ENCODE results near the gene P3H3. TPM values are rescaled to one million over a fixed set of nuclear protein-coding genes. Genes with fewer than 3 reads are reported as not detected.

Gene P3H3
- total and polyA plus RNA-seq, 9 of the 15 experiments (the other 6 are each of a cell fraction or from before 2014, with no cell fraction given), result 0.03 to 15.0 (median 4.8) TPM

DNA sequence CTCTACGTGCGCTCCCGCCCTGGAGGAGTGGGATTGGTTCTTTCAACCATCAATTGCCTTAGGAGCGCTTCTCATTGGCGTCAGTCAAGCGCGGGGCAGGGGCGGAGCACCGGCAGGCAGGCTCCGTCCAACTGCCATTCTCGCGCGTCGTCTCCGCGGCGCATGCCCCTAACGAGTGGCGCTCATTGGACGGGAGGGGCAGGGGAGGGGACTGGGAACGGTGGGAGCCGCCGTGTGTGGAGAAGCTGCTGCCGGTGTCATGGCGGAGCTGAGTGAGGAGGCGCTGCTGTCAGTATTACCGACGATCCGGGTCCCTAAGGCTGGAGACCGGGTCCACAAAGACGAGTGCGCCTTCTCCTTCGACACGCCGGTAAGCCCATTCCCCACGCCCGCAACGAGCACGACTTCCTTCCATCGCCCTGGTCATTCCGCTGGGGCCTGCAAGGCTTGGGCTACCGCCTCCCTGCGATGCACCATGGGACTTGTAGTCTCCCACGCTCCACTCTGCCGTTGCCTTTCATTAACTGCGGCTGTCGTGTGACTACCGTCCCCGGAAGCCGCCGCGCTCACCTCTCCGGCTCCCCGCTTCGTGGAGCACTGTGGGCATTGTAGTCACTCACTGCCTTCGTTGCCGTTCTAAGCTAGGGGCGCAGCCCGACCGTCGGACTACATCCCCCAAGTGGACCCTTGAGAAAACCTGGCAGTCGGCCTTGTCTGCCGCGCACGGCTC lies 23.9 kb downstream of the P3H3 start, which contains the start of gene USP5 (continued):
- TF ChIP-seq RREB1 (CRISPR knock-in tag; IDR thresholded peaks at IDR 0.05), result no peak
- no peak for TF ChIP-seq NCOR1 (IDR thresholded peaks at IDR 0.05)
- peak; percentile 56; the same call in 1 of the 2 replicates for TF ChIP-seq ETV1 (tag; conservative IDR thresholded peaks at IDR 0.05; ENCODE audit: low read depth)
- TF ChIP-seq, protein P1, sequence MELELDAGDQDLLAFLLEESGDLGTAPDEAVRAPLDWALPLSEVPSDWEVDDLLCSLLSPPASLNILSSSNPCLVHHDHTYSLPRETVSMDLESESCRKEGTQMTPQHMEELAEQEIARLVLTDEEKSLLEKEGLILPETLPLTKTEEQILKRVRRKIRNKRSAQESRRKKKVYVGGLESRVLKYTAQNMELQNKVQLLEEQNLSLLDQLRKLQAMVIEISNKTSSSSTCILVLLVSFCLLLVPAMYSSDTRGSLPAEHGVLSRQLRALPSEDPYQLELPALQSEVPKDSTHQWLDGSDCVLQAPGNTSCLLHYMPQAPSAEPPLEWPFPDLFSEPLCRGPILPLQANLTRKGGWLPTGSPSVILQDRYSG (tag; conservative IDR thresholded peaks at IDR 0.05; ENCODE audit: low read depth), result peak; percentile 96
- TF ChIP-seq BCOR (IDR thresholded peaks at IDR 0.05), result no peak
- TF ChIP-seq ZBED1 (IDR thresholded peaks at IDR 0.05), result no peak
- no peak for TF ChIP-seq SAFB (IDR thresholded peaks at IDR 0.05; ENCODE audit: borderline replicate concordance, low read depth, low read length)
- peak; percentile 70 for TF ChIP-seq C11orf30 (IDR thresholded peaks at IDR 0.05; ENCODE audit: low read depth)
- TF ChIP-seq PML (IDR thresholded peaks at IDR 0.05; ENCODE audit: low read length), result 0 out of 2 replicates have a peak, but pooled peaks have one; percentile 43
- TF ChIP-seq SIRT6 (IDR thresholded peaks at IDR 0.05; ENCODE audit: low read depth, low read length), result no peak
- no peak for TF ChIP-seq ZNF280A (IDR thresholded peaks at IDR 0.05; ENCODE audit: low read depth, partially characterized antibody)
- no peak for TF ChIP-seq SRSF3 (IDR thresholded peaks at IDR 0.05; ENCODE audit: insufficient read depth, low read length)
- no peak for TF ChIP-seq ZSCAN29 (IDR thresholded peaks at IDR 0.05)
- TF ChIP-seq ZC3H8 (IDR thresholded peaks at IDR 0.05), result no peak
- peak; percentile 68; the same call in 1 of the 2 replicates for TF ChIP-seq DDX20 (tag; IDR thresholded peaks at IDR 0.05; ENCODE audit: low read depth)
- TF ChIP-seq ZNF140 (CRISPR knock-in tag; IDR thresholded peaks at IDR 0.05), result no peak
- TF ChIP-seq HINFP (tag; conservative IDR thresholded peaks at IDR 0.05; ENCODE audit: low read depth), result peak; percentile 81; the same call in 1 of the 2 replicates
- no peak for TF ChIP-seq WHSC1 (IDR thresholded peaks at IDR 0.05; ENCODE audit: low read length)
- TF ChIP-seq BRF1 (IDR thresholded peaks at IDR 0.05; ENCODE audit: borderline replicate concordance, extremely low read depth, insufficient read length), result no peak

Measured in K562 (cell line).